Measurements from ENCODE around the gene PIGS.
"Not testable (repeated sequence)": the region's sequence is repeated elsewhere in the genome, so short reads cannot be mapped to it uniquely, and the experiment has no call there.

The PIGS gene

GRCh38 chr17:28571361-28572122, at the start of gene PIGS:
TSS of gene PIGS (minus strand) at chr17:28571524. CDS start at chr17:28571496, 28 bp downstream.
- DNase-seq: peak; percentile 92

- DNase-seq: no peak
Measured at GRCh38 chr17:28620010-28620409, 48.7 kb upstream of the PIGS start.

GRCh38 chr17:28618464-28618863, 47.1 kb upstream of the PIGS start:
- no peak for DNase-seq

GRCh38 chr17:28616281-28616680, 45.0 kb upstream of the PIGS start:
- no peak for DNase-seq

GRCh38 chr17:28615260-28615940, 44.1 kb upstream of the PIGS start:
- no peak for DNase-seq

- no peak for DNase-seq
Measured at GRCh38 chr17:28613931-28614381, 42.6 kb upstream of the PIGS start, which contains the start of gene RSKR. TSS of gene RSKR (minus strand) at chr17:28614185. CDS start at chr17:28614161, 24 bp downstream.

GRCh38 chr17:28612936-28613872, 41.9 kb upstream of the PIGS start:
- DNase-seq: peak; percentile 40

- no peak for DNase-seq
Measured at GRCh38 chr17:28612531-28612930, 41.2 kb upstream of the PIGS start.

GRCh38 chr17:28610376-28610775, 39.1 kb upstream of the PIGS start:
- DNase-seq: no peak

- DNase-seq: not testable (repeated sequence)
Measured at GRCh38 chr17:28604031-28604430, 32.7 kb upstream of the PIGS start.

GRCh38 chr17:28599311-28600184, 28.2 kb upstream of the PIGS start:
- DNase-seq: peak; percentile 71

GRCh38 chr17:28598799-28599310, 27.5 kb upstream of the PIGS start, which contains the start of gene SPAG5:
TSS of gene SPAG5 (minus strand) at chr17:28599025. CDS start at chr17:28598946, 79 bp downstream.
- DNase-seq: peak; percentile 94

GRCh38 chr17:28598389-28598788, 27.1 kb upstream of the PIGS start:
- no peak for DNase-seq

GRCh38 chr17:28597606-28598383, 26.5 kb upstream of the PIGS start:
- DNase-seq: no peak

- no peak for DNase-seq
Measured at GRCh38 chr17:28592260-28592659, 20.9 kb upstream of the PIGS start.

- no peak for DNase-seq
Measured at GRCh38 chr17:28585851-28586250, 14.5 kb upstream of the PIGS start.

- DNase-seq: no peak
Measured at GRCh38 chr17:28584434-28584833, 13.1 kb upstream of the PIGS start.

GRCh38 chr17:28582513-28582912, 11.2 kb upstream of the PIGS start:
- no peak for DNase-seq

- no peak for DNase-seq
Measured at GRCh38 chr17:28580959-28581358, 9.6 kb upstream of the PIGS start.

GRCh38 chr17:28579526-28579925, 8.2 kb upstream of the PIGS start:
- DNase-seq: no peak
